GM06990 (cell line): Measurements from ENCODE around the gene ULK4.

Experiments
- DNase-seq: peaks from one replicate; pipeline ENCODE4 v3.0.0-alpha.2; 2011; ENCODE audit not compliant: insufficient read length; ENCODE audit errors: extremely low read depth
- H3K27me3 ChIP-seq: replicated peaks from 2 replicates; pipeline ENCODE4 v1.6.0; 2011; ENCODE audit warnings: low read length; ENCODE audit not compliant: control insufficient read depth, insufficient read depth
- H3K36me3 ChIP-seq: 2 replicates; pipeline ENCODE4 v1.5.1; 2011; ENCODE audit warnings: low read length; ENCODE audit not compliant: control insufficient read depth, insufficient read depth
- H3K4me3 ChIP-seq: replicated peaks from 2 replicates; pipeline ENCODE4 v1.5.1; 2011; ENCODE audit warnings: low read depth, mild to moderate bottlenecking, control low read depth, low read length
- CTCF ChIP-seq: IDR thresholded peaks from 2 replicates; pipeline ENCODE4 v1.5.1; 2011; ENCODE audit warnings: low read length, control low read depth, mild to moderate bottlenecking, inconsistent platforms; ENCODE audit not compliant: insufficient read depth, poor library complexity, severe bottlenecking

The ULK4 gene

GRCh38 chr3:41213588-41213987 lies 748.3 kb downstream of the ULK4 start:
- TF ChIP-seq CTCF = no peak
- no peaks in the 10 kb centered on the region for H3K27me3 ChIP-seq
- peaks cover 2% of the 10 kb centered on the region; the same call in 1 of the 2 replicates for H3K36me3 ChIP-seq
- no peak for DNase-seq
- no peak overlapping the region for H3K4me3 ChIP-seq

- H3K4me3 ChIP-seq = no peak overlapping the region
- no peak for TF ChIP-seq CTCF
- DNase-seq = no peak
- peaks cover 2% of the 10 kb centered on the region; the same call in 1 of the 2 replicates for H3K36me3 ChIP-seq
- no peaks in the 10 kb centered on the region for H3K27me3 ChIP-seq
Observed at GRCh38 chr3:41212088-41212487, 749.8 kb downstream of the ULK4 start.

- TF ChIP-seq CTCF = no peak
- DNase-seq = no peak
- no peak overlapping the region for H3K4me3 ChIP-seq
- no peaks in the 10 kb centered on the region for H3K27me3 ChIP-seq
- peaks cover 2% of the 10 kb centered on the region; the same call in 1 of the 2 replicates for H3K36me3 ChIP-seq
Observed at GRCh38 chr3:41210966-41211365, 750.9 kb downstream of the ULK4 start.

GRCh38 chr3:41209646-41210045 lies 752.3 kb downstream of the ULK4 start:
- Histone ChIP-seq H3K36me3 (peaks cover 2% of the 10 kb centered on the region; the same call in 1 of the 2 replicates), H3K27me3 (no peaks in the 10 kb centered on the region), H3K4me3 (no peak overlapping the region)
- TF ChIP-seq CTCF = no peak
- DNase-seq = no peak

- Histone ChIP-seq H3K27me3 (no peaks in the 10 kb centered on the region), H3K36me3 (peaks cover 2% of the 10 kb centered on the region; the same call in 1 of the 2 replicates), H3K4me3 (no peak overlapping the region)
- no peak for TF ChIP-seq CTCF
- DNase-seq = no peak
Observed at GRCh38 chr3:41208507-41209220, 753.2 kb downstream of the ULK4 start.
